Uterus (tissue), 4 donors: ENCODE measurements around the gene KCTD11. TPM values are rescaled to one million over a fixed set of nuclear protein-coding genes. Genes with fewer than 3 reads are reported as not detected.

Source experiments
- DNase-seq, 2 donors: peaks; one replicate each; pipeline ENCODE4 v3.0.0-alpha.2; 2019 to 2020
- H3K27ac ChIP-seq, 2 donors: fragments of 200-600 bp; sonication (generic); 1 replicate in 1 of 2; 2 replicates in 1 of 2; pipeline ENCODE4 v1.5.1; 2016 to 2018
- H3K27me3 ChIP-seq, 2 donors: fragments of 200-600 bp; sonication (generic); one replicate each; pipeline ENCODE4 v1.5.1; 2018 to 2019; ENCODE audit warnings: control low read depth in 1 of 2
- H3K36me3 ChIP-seq, 2 donors: fragments of 200-600 bp; sonication (generic); one replicate each; pipeline ENCODE4 v1.5.1; 2019; ENCODE audit warnings: control low read depth in 1 of 2
- H3K4me1 ChIP-seq, 2 donors: fragments of 200-600 bp; sonication (generic); one replicate each; pipeline ENCODE4 v1.5.1; 2018 to 2019; ENCODE audit warnings: control low read depth in 1 of 2
- H3K4me3 ChIP-seq, 2 donors: fragments of 200-600 bp; sonication (generic); 1 replicate in 1 of 2; 2 replicates in 1 of 2; pipeline ENCODE4 v1.5.1; 2018 to 2019; ENCODE audit warnings: mild to moderate bottlenecking in 1 of 2
- H3K9me3 ChIP-seq, 2 donors: fragments of 200-600 bp; sonication (generic); one replicate each; pipeline ENCODE4 v1.5.1; 2019; ENCODE audit warnings: control low read depth in 1 of 2
- POLR2A ChIP-seq, 2 donors: fragments of 450-650 bp; IDR thresholded peaks; one replicate each; pipeline ENCODE4 v1.6.1; 2016; ENCODE audit warnings: antibody characterized with exemption in 2 of 2, mild to moderate bottlenecking in 1 of 2, moderate library complexity in 1 of 2
- intact Hi-C: fragments of 100-400 bp; cut with DNase I; formaldehyde crosslinking; loops from one replicate; pipeline ENCODE4 v1.15.1; 2023; ENCODE audit warnings: low total_unique reads
- total RNA-seq, 4 donors: library from RNA; depleted of rRNA in 3 of 4; stranded (reverse); fragments of >200 nt in 3 of 4; gene quantifications; one replicate each; pipeline versions ENCODE4 v1.1.0 to v1.2.4, GENCODE V29; 2014 to 2023
- TF ChIP-seq, protein P1 (sequence below), 4 experiments: fragments of 200-600 bp in 2 of 4; fragments of 450-650 bp in 2 of 4; sonication (generic) in 2 of 4; IDR thresholded peaks; one replicate each; pipeline ENCODE4 v1.5.1; 2016 to 2019; ENCODE audit warnings: antibody characterized with exemption in 4 of 4, mild to moderate bottlenecking in 2 of 4, moderate library complexity in 1 of 4
- donor health status: DM: yes; HTN: yes; CAD: no.

KCTD11 gene
- total RNA-seq, 4 donors from 2014 or later = 2.6 to 14.7 (median 7.2) TPM

DNA sequence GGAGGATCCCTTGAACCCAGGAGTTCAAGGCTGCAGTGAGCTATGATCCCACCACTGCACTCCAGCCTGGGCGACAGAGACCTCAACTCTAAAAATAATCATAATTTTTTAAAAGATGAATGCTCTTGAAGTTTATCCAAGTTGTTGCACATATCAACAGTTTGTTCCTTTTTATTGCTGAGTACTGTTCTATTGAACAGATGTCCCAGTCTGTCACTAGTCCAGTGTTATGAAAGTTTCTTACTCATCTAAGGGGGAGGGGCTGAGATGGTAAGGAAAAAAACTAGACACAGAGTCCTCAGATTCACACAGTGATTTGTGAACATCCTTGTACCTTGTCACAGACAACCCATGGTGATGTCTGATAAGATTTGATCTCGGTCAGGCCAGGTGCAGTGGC is 11.8 kb upstream of the KCTD11 start:
- TF ChIP-seq, protein P1, sequence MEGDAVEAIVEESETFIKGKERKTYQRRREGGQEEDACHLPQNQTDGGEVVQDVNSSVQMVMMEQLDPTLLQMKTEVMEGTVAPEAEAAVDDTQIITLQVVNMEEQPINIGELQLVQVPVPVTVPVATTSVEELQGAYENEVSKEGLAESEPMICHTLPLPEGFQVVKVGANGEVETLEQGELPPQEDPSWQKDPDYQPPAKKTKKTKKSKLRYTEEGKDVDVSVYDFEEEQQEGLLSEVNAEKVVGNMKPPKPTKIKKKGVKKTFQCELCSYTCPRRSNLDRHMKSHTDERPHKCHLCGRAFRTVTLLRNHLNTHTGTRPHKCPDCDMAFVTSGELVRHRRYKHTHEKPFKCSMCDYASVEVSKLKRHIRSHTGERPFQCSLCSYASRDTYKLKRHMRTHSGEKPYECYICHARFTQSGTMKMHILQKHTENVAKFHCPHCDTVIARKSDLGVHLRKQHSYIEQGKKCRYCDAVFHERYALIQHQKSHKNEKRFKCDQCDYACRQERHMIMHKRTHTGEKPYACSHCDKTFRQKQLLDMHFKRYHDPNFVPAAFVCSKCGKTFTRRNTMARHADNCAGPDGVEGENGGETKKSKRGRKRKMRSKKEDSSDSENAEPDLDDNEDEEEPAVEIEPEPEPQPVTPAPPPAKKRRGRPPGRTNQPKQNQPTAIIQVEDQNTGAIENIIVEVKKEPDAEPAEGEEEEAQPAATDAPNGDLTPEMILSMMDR (IDR thresholded peaks at IDR 0.05) = no peak
- no peaks in the 10 kb centered on the region for H3K9me3 ChIP-seq
- no peaks in the 10 kb centered on the region for H3K4me1 ChIP-seq
- no peaks in the 10 kb centered on the region for H3K27me3 ChIP-seq
- intact Hi-C loops = no loop called here
- H3K27ac ChIP-seq = no peak overlapping the region
- H3K36me3 ChIP-seq = no peaks in the 10 kb centered on the region
- DNase-seq = no peak
- no peak overlapping the region for H3K4me3 ChIP-seq

DNA sequence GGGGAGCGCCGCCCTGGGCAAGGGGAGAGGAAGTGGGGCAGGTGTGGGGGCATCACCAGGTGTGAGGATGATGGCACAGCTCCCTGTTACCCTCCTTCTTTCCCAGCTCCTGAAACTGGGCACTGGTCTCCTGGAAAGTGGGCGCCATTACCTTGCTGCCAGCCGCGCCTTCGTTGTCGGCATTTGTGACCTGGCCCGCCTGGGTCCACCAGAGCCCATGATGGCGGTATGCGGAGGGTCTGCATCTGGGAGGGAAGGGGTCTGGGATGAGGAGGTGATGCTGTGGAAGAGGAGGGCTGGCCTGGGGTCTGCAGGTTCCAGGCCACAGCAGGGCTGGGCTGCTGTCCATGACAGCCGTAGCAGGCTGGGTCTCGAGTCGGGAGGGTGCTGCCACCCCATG is 10.1 kb upstream of the KCTD11 start:
- no peak overlapping the region for H3K27ac ChIP-seq
- no peak for DNase-seq
- H3K27me3 ChIP-seq = no peaks in the 10 kb centered on the region
- intact Hi-C loops = no loop called here
- no peak overlapping the region for H3K4me3 ChIP-seq
- H3K9me3 ChIP-seq = no peaks in the 10 kb centered on the region
- H3K4me1 ChIP-seq = no peaks in the 10 kb centered on the region
- TF ChIP-seq POLR2A (IDR thresholded peaks at IDR 0.05) = no peak
- TF ChIP-seq, protein P1 (IDR thresholded peaks at IDR 0.05) = no peak
- H3K36me3 ChIP-seq = no peaks in the 10 kb centered on the region

DNA sequence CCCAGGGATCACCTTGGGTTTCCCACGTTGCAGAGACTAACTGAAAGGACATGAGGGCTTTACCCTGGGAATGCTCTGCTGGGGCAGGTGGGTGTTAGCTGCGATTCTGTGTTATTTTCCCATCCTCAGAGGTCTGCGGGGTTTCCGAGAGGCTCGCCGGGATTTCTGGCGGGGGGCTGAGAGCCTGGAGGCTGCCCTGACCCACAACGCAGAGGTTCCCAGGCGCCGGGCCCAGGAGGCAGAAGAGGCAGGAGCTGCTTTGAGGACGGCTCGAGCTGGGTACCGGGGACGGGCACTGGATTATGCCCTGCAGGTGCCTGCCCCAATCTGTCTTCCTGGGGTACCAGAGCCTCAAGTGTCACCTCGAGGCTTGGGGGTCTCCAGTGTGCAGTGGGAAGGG is 8.7 kb upstream of the KCTD11 start:
- intact Hi-C loops = no loop called here
- no peak for DNase-seq
- H3K27me3 ChIP-seq = no peaks in the 10 kb centered on the region

DNA sequence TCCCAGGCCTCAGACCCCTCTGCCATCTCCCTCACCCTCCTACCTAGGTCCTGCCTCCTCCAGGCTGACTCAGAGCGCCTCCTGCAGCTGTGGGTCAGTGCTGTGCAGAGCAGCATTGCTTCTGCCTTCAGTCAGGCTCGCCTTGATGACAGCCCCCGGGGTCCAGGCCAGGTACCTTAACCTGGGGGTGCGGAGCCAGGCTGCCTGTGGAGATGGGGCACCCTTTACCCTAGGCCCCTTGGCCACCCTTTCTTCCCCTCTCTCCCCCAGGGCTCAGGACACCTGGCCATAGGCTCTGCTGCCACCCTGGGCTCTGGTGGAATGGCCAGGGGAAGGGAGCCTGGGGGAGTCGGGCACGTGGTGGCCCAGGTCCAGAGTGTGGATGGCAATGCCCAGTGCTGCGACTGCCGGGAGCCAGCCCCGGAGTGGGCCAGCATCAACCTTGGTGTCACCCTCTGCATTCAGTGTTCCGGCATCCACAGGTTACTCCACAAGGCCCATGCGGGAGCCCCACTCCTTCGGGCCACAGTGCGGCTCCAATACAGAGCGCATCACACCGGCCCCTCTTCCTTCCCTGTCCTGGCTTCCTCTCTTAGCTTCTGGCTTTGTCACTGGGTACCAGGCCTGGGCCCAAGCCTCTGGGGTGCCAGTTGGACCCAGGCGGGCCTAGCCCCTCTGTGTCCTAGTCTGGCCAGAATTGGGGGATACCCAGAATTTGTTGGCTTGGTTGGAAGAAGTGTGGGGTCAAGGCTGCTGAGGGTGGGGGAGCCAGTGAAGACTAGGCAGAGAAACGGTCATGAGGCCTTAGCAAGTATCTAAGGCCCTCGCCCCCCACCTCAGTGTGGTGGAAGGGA is 5.0 kb upstream of the KCTD11 start:
- Histone ChIP-seq H3K9me3 (no peaks in the 10 kb centered on the region), H3K4me3 (no peak overlapping the region), H3K4me1 (no peaks in the 10 kb centered on the region), H3K27ac (no peak overlapping the region), H3K27me3 (no peaks in the 10 kb centered on the region), H3K36me3 (no peaks in the 10 kb centered on the region)
- intact Hi-C loops = no loop called here
- DNase-seq = no peak
- TF ChIP-seq, protein P1 (IDR thresholded peaks at IDR 0.05) = no peak
- no peak for TF ChIP-seq POLR2A (IDR thresholded peaks at IDR 0.05)

More for the DNA sequence above, 8.7 kb upstream of the KCTD11 start:
- Histone ChIP-seq H3K27ac (no peak overlapping the region), H3K4me1 (no peaks in the 10 kb centered on the region), H3K4me3 (no peak overlapping the region), H3K9me3 (no peaks in the 10 kb centered on the region), H3K36me3 (no peaks in the 10 kb centered on the region)
- no peak for TF ChIP-seq POLR2A (IDR thresholded peaks at IDR 0.05)
- TF ChIP-seq, protein P1 (IDR thresholded peaks at IDR 0.05) = no peak

DNA sequence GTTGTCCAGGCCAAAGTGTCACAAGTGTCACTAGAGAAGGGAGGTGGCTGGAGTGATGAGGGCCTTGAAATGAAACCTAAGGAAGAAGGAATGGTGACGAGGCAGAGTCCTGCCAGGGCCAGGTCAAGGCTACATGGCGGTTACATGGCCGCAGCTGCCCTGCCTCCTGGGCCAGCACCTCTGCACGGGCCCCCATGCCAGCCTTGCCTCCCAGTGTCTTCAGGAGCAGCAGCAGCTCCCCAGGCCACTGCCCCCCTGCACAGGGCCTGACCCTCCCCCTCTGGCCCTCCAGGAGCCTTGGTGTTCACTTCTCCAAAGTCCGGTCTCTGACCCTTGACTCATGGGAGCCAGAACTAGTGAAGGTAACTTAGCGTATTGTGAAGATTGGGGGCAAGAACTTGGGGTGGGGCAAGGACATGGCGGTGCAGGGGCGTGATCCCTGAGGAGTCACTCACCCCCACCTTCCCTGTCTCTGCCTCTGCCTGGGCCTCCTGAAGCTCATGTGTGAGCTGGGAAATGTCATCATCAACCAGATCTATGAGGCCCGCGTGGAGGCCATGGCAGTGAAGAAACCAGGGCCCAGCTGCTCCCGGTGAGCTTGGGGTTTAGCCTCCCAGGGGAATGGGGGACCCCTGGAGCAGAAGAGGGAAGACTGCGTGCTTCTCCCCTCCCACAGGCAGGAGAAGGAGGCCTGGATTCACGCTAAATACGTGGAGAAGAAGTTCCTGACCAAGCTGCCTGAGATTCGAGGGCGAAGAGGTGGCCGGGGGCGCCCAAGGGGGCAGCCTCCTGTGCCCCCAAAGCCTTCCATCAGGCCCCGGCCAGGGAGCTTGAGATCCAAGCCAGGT is 4.1 kb upstream of the KCTD11 start:
- DNase-seq = no peak
- Histone ChIP-seq H3K9me3 (no peaks in the 10 kb centered on the region), H3K27me3 (no peaks in the 10 kb centered on the region), H3K36me3 (no peaks in the 10 kb centered on the region), H3K4me3 (no peak overlapping the region), H3K27ac (peak overlapping the region in 1 of 2 donors; percentile 95), H3K4me1 (peaks cover 0 to 2% of the 10 kb centered on the region in 2 donors)
- TF ChIP-seq POLR2A (IDR thresholded peaks at IDR 0.05) = no peak
- TF ChIP-seq, protein P1 (IDR thresholded peaks at IDR 0.05) = no peak
- intact Hi-C loops = no loop called here
